Measurements from ENCODE around the gene MRPL55. TPM values are rescaled to one million over a fixed set of nuclear protein-coding genes. Genes with fewer than 3 reads are reported as not detected.
A peak's percentile ranks its signal among the peaks of the same experiment; 100 is the strongest.

Gene MRPL55
- total RNA-seq, 3 donors from 2014 or later (not counting 1 experiment from before 2014, with no cell fraction given) = 50.0 to 70.6 (median 64.1) TPM

DNA sequence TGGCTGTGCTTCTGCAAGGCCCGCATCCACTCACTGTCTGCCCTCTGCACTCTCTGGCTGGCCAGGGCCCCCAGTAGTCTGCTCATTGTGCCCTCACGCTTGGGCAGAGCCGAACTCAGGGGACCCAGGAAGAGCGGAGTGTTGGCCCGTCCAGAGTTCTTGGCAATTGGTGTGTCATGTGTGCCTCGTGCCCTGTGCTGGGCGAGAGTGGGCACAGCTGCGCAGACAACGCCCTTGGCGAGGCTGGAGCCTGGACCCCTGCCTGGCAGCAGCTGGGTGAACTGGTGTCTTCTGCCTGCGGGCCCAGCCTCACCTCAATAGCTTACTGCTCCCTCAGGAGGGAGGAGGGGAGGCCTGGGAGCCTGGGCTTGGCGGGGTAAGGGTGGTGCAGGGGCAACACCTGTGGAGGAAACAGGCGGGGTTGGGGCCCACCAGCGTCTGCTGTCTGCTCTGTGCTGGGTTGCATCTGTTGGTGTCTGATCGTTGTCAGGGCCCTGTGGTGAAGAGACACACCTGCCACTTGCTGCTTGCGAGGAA is 33.1 kb upstream of the MRPL55 start:
- intact Hi-C loops (cut with micrococcal nuclease) = no loop called here

DNA sequence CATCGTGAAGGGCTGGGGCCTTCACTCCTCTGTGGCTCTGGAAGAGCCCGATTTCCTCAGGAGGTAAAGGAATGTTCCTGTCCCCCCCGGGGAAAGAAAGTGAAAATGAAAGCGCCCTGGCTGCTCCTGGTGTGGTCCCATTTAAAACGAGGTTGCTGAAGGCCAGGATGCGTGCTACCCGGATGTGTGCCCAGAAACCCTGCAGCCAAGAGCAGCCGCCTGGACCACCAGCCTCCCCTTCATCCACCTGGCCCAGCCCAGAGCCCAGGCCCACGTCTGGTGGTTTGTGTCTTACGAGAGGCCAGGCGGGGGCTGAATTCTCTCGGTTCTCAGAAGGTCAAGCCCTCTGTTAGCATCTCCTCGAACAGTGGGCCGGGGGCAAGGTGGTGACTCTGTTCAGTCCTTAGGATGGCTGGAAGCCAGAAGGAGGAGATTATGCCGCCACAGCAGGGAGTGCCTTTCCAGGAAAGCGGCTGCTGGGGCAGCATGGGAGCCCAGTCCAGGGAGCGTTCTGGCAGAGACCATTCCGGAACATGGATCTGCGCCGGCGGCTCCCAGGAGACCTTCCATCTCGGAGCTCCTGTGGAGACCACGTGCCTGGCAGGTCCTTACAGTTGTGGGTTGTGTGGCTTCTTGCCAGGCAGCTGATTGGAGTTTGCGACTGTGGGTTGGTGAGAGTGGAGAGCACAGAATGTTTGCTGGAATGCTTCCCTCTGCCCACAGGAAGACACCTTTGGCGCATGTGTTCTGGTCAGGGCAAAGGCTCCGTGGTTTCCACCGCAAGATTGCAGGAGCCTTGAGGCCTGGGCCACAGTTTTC is 32.3 kb upstream of the MRPL55 start:
- peaks cover 22 to 56% of the 10 kb centered on the region in 2 donors for H3K4me1 Mint-ChIP-seq
- H3K27ac Mint-ChIP-seq = peak overlapping the region; percentile 95 to 96
- peak overlapping the region; percentile 98 for H3K4me3 Mint-ChIP-seq
- H3K9me3 ChIP-seq (ENCODE audit: control insufficient read depth, insufficient read depth, low read length) = no peaks in the 10 kb centered on the region
- H3K4me3 ChIP-seq (ENCODE audit: low read length) = peak overlapping the region; percentile 99
- H3K27me3 Mint-ChIP-seq (ENCODE audit: low read depth in 2 of 2) = no peaks in the 10 kb centered on the region
- WGBS (ENCODE audit: insufficient coverage) = 42% methylated on average over 27 of the region's 27 CpGs
- DNase-seq (peak; percentile 16 to 67), ATAC-seq (no peak)
- H3K36me3 Mint-ChIP-seq = no peaks in the 10 kb centered on the region
- H3K27me3 ChIP-seq (ENCODE audit: control insufficient read depth, insufficient read depth, low read length) = no peaks in the 10 kb centered on the region
- H3K27ac ChIP-seq (ENCODE audit: low read length) = peak overlapping the region; percentile 99
- TF ChIP-seq, protein P1, sequence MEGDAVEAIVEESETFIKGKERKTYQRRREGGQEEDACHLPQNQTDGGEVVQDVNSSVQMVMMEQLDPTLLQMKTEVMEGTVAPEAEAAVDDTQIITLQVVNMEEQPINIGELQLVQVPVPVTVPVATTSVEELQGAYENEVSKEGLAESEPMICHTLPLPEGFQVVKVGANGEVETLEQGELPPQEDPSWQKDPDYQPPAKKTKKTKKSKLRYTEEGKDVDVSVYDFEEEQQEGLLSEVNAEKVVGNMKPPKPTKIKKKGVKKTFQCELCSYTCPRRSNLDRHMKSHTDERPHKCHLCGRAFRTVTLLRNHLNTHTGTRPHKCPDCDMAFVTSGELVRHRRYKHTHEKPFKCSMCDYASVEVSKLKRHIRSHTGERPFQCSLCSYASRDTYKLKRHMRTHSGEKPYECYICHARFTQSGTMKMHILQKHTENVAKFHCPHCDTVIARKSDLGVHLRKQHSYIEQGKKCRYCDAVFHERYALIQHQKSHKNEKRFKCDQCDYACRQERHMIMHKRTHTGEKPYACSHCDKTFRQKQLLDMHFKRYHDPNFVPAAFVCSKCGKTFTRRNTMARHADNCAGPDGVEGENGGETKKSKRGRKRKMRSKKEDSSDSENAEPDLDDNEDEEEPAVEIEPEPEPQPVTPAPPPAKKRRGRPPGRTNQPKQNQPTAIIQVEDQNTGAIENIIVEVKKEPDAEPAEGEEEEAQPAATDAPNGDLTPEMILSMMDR (IDR thresholded peaks at IDR 0.05) = no peak
- H3K9me3 Mint-ChIP-seq = no peaks in the 10 kb centered on the region
- peaks cover 13% of the 10 kb centered on the region for H3K36me3 ChIP-seq (ENCODE audit: control insufficient read depth, insufficient read depth, low read length)
- peaks cover 67% of the 10 kb centered on the region for H3K4me1 ChIP-seq (ENCODE audit: control insufficient read depth, insufficient read depth, low read length)
- intact Hi-C loops (cut with micrococcal nuclease) = no loop called here

More for the DNA sequence above, 33.1 kb upstream of the MRPL55 start:
- Histone ChIP-seq H3K9me3 (ENCODE audit: control insufficient read depth, insufficient read depth, low read length) (no peaks in the 10 kb centered on the region), H3K27ac (ENCODE audit: low read length) (peak overlapping the region; percentile 99), H3K27me3 (ENCODE audit: control insufficient read depth, insufficient read depth, low read length) (no peaks in the 10 kb centered on the region), H3K4me3 (ENCODE audit: low read length) (peak overlapping the region; percentile 99), H3K4me1 (ENCODE audit: control insufficient read depth, insufficient read depth, low read length) (peaks cover 66% of the 10 kb centered on the region), H3K36me3 (ENCODE audit: control insufficient read depth, insufficient read depth, low read length) (peaks cover 20% of the 10 kb centered on the region)
- WGBS (ENCODE audit: insufficient coverage) = 63% methylated on average over 16 of the region's 16 CpGs
- Mint-ChIP-seq H3K4me3 (peak overlapping the region; percentile 70), H3K9me3 (no peaks in the 10 kb centered on the region), H3K4me1 (peaks cover 22 to 53% of the 10 kb centered on the region in 2 donors), H3K27me3 (ENCODE audit: low read depth in 2 of 2) (no peaks in the 10 kb centered on the region), H3K36me3 (no peaks in the 10 kb centered on the region), H3K27ac (peak overlapping the region; percentile 95 to 96)
- ATAC-seq (no peak), DNase-seq (peak; percentile 16 to 43)
- TF ChIP-seq, protein P1 (IDR thresholded peaks at IDR 0.05) = no peak

DNA sequence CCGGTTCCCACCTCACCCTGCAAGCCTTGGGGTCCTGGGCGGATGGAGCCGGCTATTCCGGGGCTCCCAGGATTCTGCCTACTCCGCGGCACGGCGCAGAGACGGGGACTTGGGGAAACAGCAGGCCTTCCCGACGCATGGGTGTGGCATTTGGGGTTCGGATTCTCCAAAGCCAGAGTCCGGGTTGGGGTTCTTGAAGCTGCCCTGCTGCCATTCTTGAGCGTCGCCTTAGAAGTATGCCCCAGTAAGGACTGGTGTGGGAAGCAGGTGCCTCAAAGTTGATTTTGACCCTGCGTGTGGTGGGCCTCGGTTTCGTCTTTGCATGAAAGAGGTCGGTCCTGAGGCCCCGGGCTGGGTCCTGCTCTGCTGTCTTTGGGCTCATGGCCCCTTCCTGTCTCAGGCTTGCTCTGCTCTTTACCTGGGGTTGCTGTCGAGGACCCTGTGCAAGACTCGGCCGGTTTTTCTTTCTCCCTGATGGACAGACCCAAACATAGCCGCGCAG is 31.7 kb upstream of the MRPL55 start:
- peaks cover 8% of the 10 kb centered on the region for H3K36me3 ChIP-seq (ENCODE audit: control insufficient read depth, insufficient read depth, low read length)
- no peaks in the 10 kb centered on the region for H3K9me3 ChIP-seq (ENCODE audit: control insufficient read depth, insufficient read depth, low read length)
- H3K27me3 ChIP-seq (ENCODE audit: control insufficient read depth, insufficient read depth, low read length) = no peaks in the 10 kb centered on the region
- peak overlapping the region; percentile 99 for H3K27ac ChIP-seq (ENCODE audit: low read length)
- TF ChIP-seq, protein P1 (IDR thresholded peaks at IDR 0.05) = no peak
- 5% methylated on average over 25 of the region's 25 CpGs for WGBS (ENCODE audit: insufficient coverage)
- intact Hi-C loops (cut with micrococcal nuclease) = loop anchor here (1.0 kb wide), 2 partner anchors 25 to 31 kb away; partner anchors contain the start of genes IBA57 and MRPL55
- H3K27me3 Mint-ChIP-seq (ENCODE audit: low read depth in 2 of 2) = no peaks in the 10 kb centered on the region
- H3K4me1 ChIP-seq (ENCODE audit: control insufficient read depth, insufficient read depth, low read length) = peaks cover 70% of the 10 kb centered on the region
- H3K36me3 Mint-ChIP-seq = no peaks in the 10 kb centered on the region
- peaks cover 22 to 54% of the 10 kb centered on the region in 2 donors for H3K4me1 Mint-ChIP-seq
- peak overlapping the region; percentile 95 to 96 for H3K27ac Mint-ChIP-seq
- ATAC-seq (no peak), DNase-seq (peak in 1 of 2 donors; percentile 47)
- peak overlapping the region; percentile 98 for H3K4me3 Mint-ChIP-seq
- H3K9me3 Mint-ChIP-seq = no peaks in the 10 kb centered on the region
- peak overlapping the region; percentile 99 for H3K4me3 ChIP-seq (ENCODE audit: low read length)

All from natural killer cell (primary cell).